ENCODE results near the gene ZBTB33.

The ZBTB33 gene, protein sequence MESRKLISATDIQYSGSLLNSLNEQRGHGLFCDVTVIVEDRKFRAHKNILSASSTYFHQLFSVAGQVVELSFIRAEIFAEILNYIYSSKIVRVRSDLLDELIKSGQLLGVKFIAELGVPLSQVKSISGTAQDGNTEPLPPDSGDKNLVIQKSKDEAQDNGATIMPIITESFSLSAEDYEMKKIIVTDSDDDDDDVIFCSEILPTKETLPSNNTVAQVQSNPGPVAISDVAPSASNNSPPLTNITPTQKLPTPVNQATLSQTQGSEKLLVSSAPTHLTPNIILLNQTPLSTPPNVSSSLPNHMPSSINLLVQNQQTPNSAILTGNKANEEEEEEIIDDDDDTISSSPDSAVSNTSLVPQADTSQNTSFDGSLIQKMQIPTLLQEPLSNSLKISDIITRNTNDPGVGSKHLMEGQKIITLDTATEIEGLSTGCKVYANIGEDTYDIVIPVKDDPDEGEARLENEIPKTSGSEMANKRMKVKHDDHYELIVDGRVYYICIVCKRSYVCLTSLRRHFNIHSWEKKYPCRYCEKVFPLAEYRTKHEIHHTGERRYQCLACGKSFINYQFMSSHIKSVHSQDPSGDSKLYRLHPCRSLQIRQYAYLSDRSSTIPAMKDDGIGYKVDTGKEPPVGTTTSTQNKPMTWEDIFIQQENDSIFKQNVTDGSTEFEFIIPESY

DNA sequence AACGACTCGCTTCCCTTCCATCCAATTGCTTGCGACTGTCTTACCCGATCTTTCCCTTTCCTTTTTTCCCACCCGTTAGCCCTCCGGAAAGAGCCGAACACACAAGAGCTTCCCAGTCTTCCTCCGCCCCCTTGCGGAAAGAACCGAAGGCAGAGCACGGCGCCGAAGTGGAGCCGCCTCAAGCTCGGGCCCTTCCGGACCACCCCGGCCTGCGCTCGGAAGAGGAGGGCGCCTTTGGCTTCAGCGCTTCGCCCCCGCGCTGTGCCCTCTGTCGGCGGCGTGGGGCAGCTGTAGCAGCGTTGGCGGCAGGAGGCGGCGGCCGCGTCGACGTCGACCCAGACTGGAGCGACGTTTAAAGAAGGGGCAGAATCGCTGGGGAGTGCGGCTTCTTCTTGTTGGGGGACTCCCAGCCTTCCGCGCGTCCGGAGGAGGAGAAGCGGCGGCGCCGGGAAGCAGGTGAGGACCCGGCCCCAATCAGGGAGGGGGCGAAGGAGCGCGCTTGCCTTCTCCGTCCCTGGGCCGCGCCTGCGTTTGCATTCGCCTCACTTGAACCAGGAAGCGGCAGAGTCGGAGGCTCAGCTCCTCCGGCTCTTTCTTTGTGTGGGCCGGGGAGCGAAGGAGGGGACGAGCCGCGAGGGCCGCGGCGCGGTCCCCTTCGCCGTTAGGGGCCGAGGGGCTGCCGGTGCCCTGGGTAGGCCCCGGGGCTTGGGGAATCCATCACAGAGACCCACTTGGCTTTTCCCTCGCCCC lies at the start of gene ZBTB33:
Gene ZBTB33 (plus strand): TSS at position 291 of the 750 bp plus-strand sequence. CDS start 2,604 bp downstream, outside the sequence.
- DNase-seq (ENCODE audit: low spot score): peak; percentile 94

DNA sequence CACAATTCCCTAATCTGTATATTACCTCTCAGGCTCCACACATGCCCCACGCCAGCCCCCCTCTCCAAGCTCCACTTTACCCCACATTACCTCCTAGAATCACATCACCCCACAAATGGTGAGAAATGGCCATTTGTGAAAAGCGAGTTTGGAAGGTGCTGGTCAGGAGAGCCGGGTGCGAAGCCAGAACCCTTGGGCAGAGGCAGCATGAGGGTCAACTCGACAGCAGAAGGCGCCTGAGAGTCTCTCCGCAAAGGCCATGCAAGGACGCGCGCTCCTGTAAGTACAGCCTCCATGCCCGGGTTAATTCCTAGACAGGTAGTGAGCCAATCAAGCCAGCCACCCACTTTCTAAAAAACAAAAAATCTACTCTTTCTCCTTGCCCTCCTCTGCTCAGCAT lies 49.8 kb upstream of the ZBTB33 start:
- no peak for DNase-seq (ENCODE audit: low spot score)

DNA sequence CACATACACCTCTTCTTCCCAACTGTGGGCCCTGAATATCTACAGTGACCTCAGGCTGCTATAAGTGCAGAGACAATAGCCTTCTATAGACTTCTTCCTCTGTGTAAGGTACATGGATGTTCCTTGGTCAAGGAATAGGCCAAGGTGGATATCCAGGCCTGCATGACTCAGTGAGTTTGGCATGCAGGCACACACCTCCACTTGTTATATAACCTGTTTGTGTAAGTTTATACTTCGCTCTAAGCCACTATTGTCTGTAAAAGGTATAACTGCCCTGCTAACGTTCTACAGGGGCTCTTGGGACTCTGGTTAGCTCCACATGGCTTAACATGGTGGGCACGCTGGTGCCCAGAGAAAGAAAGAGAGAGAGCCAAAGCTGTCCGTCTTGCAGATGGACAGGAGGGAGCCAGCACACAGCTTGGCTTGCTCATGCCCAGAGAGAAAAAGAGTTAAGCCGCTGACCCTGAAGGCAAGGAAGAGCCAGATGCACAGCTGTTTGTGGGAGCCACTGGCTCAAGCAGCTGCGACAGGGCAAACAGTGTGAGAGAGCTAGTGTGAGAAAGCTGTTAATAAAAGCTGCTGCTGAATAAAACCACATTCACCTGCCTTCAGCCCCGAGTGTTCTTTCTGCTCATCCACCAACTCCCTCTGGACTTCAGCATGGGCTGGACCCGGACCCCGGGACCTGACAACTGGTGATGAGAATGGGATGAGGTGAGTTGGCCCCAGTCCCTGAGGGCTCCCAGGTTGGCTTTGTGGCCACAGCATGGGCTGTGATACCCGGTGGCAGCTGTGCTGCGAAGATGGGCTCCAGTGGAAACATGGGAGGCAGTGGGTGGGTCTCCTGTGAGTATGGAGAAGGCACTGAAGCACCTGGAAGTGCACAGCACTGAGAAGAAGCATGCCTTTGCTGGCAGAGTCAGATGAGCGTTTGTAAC lies 44.5 kb upstream of the ZBTB33 start:
- no peak for DNase-seq (ENCODE audit: low spot score)

DNA sequence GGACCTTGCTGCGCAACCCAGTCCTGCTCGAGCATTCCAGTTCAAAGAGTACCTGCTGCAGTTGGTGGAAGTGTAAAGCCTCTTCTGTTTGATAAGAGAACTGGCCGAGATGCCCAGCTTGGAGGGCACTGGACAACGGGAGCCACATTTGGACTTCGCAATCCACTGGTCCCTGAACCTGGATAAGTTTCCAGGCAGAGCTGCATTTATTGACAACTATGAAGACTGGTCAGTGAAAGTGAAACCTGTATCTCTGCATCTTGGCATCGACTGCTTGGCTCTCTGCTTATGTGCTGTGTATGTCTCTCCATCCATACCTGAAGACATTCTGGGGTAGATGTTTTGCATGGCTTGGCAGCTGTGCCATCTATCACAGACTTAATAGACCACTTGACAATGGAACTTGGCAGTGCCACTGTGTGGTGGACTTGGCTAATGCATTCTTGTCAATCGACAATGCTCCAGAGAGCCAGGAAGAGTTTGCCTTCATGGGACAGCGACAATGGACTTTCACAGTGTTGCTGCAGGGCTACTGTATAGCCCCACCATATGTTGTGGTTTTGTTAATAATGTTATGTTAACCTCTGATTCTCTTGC lies 43.5 kb upstream of the ZBTB33 start:
- DNase-seq (ENCODE audit: low spot score): no peak

DNA sequence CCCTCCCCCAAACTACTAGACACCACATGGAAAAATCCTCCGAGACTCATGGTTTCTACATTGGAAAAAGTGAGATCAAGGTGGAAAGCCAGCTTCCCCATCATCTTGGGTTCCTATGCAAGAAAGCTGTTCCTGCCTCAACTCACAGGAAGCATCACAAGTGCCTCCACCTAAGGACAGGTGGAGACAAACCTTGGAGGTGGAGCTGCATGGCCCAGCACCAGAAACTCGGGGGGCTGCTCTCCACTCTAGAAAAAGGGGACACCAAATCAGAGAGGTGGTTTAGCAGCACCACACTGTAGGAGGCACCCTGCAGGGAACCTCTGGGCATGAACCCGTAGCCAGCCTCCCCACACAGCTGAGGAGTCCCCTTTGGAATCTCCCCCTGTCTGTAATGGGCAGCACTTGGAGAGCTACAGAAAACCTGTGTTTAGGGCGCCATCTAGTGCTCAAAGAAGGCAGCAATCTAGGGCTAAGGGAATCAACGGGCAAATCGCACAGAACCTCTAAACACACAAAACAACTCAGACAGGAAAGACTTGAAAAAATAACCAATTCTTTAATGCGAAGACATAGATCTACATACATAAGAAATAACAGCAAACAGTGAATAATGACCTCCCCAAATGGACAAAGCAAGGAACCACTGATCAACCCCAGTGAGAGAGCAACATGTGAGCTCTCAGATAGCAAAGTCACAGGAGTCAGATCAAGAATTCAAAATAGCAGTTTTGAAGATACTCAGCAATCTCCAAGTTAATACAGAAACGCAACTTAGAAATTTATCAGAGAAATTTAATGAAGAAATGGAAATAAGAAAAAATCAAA lies 37.0 kb upstream of the ZBTB33 start:
- DNase-seq (ENCODE audit: low spot score): peak; percentile 61

DNA sequence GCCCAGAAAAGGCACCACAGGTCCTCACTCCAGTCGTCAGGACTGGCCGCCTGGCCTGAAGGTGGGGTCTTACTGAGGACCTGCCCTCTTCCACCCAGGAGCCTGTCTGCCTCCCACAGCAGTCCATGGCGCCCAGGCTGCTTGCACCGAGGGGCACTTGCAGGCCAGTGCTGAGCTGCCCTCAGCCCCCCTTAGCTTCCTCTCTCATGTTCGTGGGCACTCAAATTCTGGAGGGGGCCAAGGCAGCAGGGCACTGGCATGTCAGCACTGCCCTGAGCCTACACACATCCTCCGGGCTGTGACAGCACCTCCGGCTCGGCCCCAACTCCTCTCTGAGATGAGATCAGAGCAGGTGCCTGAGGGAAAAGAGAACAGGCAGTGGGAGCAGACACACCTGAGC lies 27.2 kb upstream of the ZBTB33 start:
- DNase-seq (ENCODE audit: low spot score): no peak

DNA sequence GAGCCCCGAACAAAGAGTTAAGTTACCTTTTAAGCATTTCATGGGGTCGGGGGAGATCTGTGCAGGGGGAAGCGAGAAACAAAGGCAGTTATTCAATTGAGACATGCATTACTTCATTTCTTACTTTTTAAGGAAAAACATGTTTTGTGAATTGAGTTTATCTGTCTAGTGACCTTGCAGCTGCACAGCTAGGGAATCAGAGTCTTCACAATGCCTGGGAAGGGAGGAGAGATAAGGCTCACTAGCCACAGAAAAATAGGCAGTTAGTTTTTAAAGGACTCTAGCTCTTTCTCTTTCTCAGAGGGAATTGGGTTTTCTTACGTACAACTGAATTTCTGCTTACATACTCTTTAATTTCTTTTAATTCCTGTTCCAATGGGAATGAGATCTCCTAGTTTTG lies 26.2 kb upstream of the ZBTB33 start:
- no peak for DNase-seq (ENCODE audit: low spot score)

DNA sequence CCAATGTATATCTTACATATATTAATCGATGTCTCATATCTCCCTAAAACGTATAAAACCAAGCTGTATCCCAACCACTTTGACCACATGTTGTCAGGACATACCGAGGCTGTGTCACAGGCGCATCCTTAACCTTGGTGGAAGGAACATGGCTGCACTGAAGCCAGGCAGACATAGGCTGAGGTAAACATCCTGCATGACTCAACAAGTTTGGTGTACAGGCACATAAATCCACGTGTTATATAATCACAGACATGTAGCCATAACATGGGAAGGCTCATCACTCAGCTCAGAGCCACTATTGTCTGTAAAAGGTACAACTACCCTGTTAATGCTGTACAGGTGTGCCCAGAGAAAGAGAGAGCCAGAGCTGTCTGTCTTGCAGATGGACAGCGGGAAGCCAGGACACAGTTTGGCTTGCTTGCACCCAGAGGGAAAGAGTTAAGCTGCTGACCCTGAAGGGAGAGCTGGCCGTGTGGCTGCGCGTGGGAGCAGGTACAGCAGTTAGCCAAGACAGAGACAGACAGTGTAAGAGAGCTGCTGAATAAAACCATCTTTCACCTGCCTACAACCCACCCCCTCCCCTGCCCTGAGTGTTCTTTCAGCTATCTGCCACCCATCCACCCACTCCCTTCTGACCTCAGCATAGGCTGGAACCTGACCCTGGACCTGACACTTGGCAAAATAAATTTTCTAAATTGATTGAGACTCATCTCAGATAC lies 22.3 kb upstream of the ZBTB33 start:
- DNase-seq (ENCODE audit: low spot score): no peak

DNA sequence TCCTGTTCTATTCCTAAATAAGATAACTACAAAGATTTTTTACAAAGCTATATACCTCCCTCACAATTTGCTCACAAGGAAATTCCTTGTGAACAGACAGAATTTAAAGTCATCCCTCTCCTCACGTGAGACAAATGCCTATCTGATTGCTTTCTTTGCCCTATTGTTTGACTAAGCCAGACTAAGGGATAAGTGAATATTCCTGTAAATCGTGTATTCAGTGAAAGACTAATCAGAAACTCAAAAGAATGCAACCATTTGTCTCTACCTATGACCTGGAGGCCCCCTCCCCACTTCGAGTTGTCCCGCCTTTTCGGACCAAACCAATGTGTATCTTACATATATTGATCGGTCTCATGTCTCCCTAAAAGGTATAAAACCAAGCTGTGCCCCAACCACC lies 15.3 kb upstream of the ZBTB33 start:
- DNase-seq (ENCODE audit: low spot score): no peak

DNA sequence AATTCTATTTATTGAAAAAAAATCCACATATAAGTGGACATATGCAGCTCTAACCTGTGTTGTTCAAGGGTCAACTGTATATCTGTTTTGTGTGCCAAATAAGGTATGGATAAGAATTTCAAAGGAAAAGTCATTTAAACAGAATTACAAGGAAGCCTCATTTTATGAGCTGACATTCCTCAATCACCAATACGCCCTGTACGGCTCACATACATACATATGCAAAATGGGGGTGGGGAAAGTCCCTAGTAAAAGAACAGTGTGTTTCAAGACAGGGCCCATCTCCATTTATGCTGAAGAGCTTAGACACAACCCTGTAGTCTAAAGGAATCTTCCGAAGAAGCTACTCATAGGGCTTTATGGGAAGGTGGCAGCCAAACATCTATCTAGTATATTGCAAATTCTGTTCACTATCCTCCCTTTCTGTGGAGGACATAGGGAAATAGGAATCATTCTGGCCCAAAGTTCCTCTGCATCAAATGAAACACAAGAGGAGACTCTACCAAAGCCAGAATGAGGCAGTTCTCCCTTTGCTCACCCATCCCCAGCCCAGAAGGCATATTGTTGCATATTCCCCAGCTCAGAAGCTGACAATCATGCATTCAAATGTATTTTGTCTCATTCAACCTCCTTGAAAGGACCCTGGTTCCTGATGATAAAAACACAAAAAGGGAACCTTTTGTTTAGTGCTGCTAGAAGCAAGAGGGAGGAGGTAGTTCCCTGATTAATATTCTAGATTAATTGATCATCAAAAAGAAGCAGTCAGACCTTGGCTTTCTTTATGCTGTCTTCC lies 13.7 kb upstream of the ZBTB33 start:
- no peak for DNase-seq (ENCODE audit: low spot score)

DNA sequence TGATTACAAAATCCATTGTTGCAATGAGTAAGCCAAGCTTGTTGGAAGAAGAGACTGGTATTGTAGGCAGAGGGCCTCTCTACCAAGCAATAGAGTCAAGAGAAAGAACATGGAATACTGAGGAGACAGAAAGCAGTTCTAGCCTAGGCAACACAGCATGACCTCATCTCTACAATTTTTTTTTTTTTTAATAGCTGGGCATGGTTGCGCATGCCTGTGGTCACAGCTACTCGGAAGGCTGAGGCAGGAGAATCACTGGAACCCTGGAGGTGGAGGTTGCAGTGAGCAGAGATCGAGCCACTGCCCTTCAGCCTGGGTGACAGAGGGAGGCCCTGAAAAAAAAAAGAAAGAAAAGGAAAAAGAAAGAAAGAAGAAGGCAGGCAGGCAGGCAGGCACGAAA lies 11.7 kb upstream of the ZBTB33 start:
- peak; percentile 27 for DNase-seq (ENCODE audit: low spot score)

DNA sequence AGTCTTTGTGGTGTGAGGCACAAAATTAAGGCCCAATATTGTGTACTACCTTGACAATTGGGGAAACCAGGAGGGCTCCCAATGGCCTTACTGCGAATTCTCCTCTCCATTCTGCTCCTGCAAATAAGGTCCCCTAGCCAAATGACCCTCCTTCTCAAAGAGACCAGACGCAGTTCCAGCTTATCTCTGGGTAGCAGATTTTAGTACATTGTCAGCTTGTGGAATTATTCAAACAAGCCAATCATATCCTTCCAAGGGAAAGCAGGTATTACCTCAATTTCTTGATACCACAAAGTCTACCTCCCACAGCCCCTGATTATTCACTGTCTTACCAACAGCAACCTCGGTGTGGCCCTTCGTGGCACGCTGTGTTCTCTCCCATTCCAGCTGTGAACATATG lies 7.8 kb upstream of the ZBTB33 start:
- DNase-seq (ENCODE audit: low spot score): no peak

DNA sequence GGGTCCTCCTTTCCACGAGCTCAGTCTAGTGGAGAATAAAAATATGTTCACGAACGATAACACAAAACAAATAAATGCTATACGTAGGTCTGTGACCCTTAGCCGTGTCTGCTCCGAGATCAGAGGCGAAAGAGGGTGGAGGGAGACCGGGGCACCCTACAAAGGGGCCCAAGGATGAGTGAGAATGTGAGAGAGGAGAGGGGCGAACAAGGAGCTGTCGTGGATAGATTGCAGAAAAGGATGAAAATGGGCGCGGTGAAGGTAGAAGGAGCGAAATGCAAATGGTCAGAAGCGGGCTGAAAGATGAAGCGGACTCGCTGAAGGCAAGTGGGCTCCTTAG lies 6.2 kb upstream of the ZBTB33 start:
- no peak for DNase-seq (ENCODE audit: low spot score)

DNA sequence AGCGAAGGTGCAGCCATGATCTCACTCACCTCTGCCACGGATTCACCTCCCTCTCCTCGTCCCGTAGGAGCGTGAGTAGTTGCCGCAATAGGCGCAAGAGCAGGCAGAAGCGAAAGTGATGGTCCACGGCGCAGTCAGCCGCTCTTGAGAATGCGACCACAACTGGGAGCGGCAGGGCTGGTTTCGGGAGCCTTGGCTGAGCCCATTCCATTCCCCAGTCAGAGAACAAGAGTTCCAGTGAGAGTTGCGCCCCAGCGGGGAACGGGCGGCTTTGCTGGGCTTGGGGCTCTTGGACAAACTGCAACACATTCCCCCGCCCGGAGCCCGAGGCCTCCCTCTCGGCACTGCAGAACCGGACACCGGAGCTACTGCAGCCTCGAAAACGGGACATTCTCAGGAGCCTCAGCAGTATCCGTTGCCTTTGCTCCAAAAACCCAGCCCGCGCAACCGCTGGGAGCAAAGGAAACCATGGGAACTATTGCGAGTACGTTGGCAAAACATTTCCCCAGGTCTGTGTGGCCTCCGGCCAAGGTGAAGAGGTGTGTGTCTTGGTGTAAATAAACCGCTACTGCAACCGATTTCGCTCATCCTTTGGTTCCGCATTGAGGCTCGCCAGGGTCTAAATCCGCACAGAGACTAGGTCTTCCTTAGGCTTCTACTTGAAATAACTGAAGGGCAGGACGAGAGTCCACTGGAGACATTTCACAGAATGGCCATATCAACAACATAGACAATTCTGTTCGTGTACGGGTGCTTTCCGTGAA lies 5.7 kb upstream of the ZBTB33 start:
- DNase-seq (ENCODE audit: low spot score): peak; percentile 83

DNA sequence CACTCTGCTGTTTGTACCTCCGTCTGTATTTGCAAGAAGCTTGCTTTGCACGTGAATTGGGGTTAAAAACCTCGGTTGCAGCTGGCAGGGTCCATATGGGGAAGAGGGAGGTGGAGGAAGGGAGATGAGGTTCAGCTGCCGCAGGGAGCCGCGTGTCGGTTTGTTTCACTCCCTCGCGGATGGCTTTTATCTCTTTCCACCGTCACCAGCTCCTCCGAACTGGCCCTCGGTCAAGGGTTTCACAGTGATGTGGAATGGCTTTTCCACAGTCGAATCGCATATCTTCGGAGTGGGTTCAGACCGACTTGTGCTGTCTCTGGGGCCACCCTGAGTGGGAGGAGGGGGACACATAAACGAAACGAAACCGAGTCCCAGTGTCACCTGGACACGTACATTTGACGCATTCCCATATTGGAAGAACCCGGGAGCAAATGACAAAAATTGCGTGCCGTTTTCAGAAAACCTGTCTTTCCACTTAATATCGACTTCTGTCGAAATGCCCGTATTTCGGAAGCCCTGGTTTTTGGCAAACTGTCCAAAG lies 929 bp downstream of the ZBTB33 start:
- peak; percentile 22 for DNase-seq (ENCODE audit: low spot score)

DNA sequence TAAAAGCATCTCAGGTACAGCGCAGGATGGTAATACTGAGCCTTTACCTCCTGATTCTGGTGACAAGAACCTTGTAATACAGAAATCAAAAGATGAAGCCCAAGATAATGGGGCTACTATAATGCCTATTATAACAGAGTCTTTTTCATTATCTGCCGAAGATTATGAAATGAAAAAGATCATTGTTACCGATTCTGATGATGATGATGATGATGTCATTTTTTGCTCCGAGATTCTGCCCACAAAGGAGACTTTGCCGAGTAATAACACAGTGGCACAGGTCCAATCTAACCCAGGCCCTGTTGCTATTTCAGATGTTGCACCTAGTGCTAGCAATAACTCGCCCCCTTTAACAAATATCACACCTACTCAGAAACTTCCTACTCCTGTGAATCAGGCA lies 3.2 kb downstream of the ZBTB33 start:
- DNase-seq (ENCODE audit: low spot score): no peak

DNA sequence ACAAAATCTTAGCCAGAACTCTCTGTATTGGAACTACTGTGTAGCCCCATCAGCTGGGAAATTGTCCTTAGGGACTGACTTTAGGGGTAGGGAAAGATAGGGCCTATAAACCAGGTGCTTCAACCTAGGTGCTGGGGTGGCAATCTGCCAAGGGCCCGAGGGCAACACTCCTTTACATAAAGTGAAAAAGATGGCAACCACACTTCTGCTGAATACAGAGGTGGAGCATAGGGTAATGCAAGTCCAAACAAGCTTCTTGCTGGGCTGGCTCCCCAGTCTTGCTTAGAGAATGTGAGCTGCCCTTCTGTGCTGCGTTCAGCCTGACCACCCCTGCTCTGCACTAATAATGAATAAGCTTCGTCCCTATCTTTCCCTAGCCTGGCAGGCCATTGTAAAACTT lies 9.8 kb downstream of the ZBTB33 start:
- no peak for DNase-seq (ENCODE audit: low spot score)

All from kidney tubule cell (primary cell).